ENCODE measurements around the gene CARNS1.

CARNS1 gene

GRCh38 chr11:67374571-67375281, 40.8 kb upstream of the CARNS1 start:
- DNase-seq (ENCODE audit: extremely low spot score), result no peak
- ChIA-PET POLR2A (interaction anchor here (0.8 kb wide), 1 partner anchor 22 kb away, joined by 3 read pairs; the partner anchor contains the start of gene POLD4), CTCF (interaction anchor here (0.8 to 1.4 kb wide), 7 partner anchors 8 to 29 kb away, joined by 3 to 7 read pairs (median 3); partner anchors contain the start of gene PPP1CA)
- TF ChIP-seq ARNT (IDR thresholded peaks at IDR 0.05) (no peak), BHLHE40 (IDR thresholded peaks at IDR 0.05; ENCODE audit: borderline replicate concordance) (no peak), SUZ12 (IDR thresholded peaks at IDR 0.05) (no peak), FOXK2 (IDR thresholded peaks at IDR 0.05) (no peak), ELF4 (IDR thresholded peaks at IDR 0.05) (no peak), ZNF384 (IDR thresholded peaks at IDR 0.05) (no peak), PKNOX1 (IDR thresholded peaks at IDR 0.05) (no peak), FOXA1 (IDR thresholded peaks at IDR 0.05) (no peak), NFRKB (IDR thresholded peaks at IDR 0.05) (no peak), L3MBTL2 (conservative IDR thresholded peaks at IDR 0.05) (no peak)

- ChIA-PET CTCF (interaction anchor here (12.7 kb wide), 1 partner anchor 21 kb away, joined by 182 read pairs; the partner anchor contains the start of gene POLD4), POLR2A (no interaction called here)
- TF ChIP-seq FOXK2 (IDR thresholded peaks at IDR 0.05), result no peak
- no peak for TF ChIP-seq SUZ12 (IDR thresholded peaks at IDR 0.05)
- TF ChIP-seq L3MBTL2 (conservative IDR thresholded peaks at IDR 0.05), result no peak
- no peak for TF ChIP-seq ZNF384 (IDR thresholded peaks at IDR 0.05)
- TF ChIP-seq TARDBP (IDR thresholded peaks at IDR 0.05), result no peak
- no peak for TF ChIP-seq CTBP1 (IDR thresholded peaks at IDR 0.05; ENCODE audit: borderline replicate concordance)
- TF ChIP-seq ELF4 (IDR thresholded peaks at IDR 0.05), result no peak
- no peak for TF ChIP-seq FOXM1 (IDR thresholded peaks at IDR 0.05; ENCODE audit: borderline replicate concordance)
- no peak for TF ChIP-seq PKNOX1 (IDR thresholded peaks at IDR 0.05)
- TF ChIP-seq BHLHE40 (IDR thresholded peaks at IDR 0.05; ENCODE audit: borderline replicate concordance), result no peak
- no peak for TF ChIP-seq ARNT (IDR thresholded peaks at IDR 0.05)
- TF ChIP-seq NFRKB (IDR thresholded peaks at IDR 0.05), result no peak
- no peak for TF ChIP-seq FOXA1 (IDR thresholded peaks at IDR 0.05)
- TF ChIP-seq LEF1 (IDR thresholded peaks at IDR 0.05; ENCODE audit: borderline replicate concordance), result no peak
- TF ChIP-seq HDGF (IDR thresholded peaks at IDR 0.05; ENCODE audit: borderline replicate concordance), result no peak
- no peak for TF ChIP-seq SP1 (IDR thresholded peaks at IDR 0.05)
- no peak for DNase-seq (ENCODE audit: extremely low spot score)
Measured at GRCh38 chr11:67375320-67376055, 40.0 kb upstream of the CARNS1 start.

- no peak for TF ChIP-seq FOXA1 (IDR thresholded peaks at IDR 0.05)
- TF ChIP-seq ZNF384 (IDR thresholded peaks at IDR 0.05), result no peak
- no peak for DNase-seq (ENCODE audit: extremely low spot score)
- ChIA-PET POLR2A (interaction anchor here (1.4 kb wide), 1 partner anchor 23 kb away, joined by 4 read pairs; no protein-coding TSS in a partner anchor), CTCF (interaction anchor here (1.1 to 12.7 kb wide), 3 partner anchors 13 to 30 kb away, joined by 4 to 182 read pairs (median 6); partner anchors contain the start of gene POLD4)
Measured at GRCh38 chr11:67376063-67376820, 39.2 kb upstream of the CARNS1 start.

GRCh38 chr11:67376873-67377808, 38.3 kb upstream of the CARNS1 start:
- DNase-seq (ENCODE audit: extremely low spot score), result no peak
- ChIA-PET POLR2A (interaction anchor here (0.9 to 1.4 kb wide), 2 partner anchors 15 to 24 kb away, joined by 4 to 5 read pairs; partner anchors contain the start of gene RAD9A), CTCF (interaction anchor here (1.1 to 12.7 kb wide), 3 partner anchors 12 to 31 kb away, joined by 4 to 182 read pairs (median 6); partner anchors contain the start of gene POLD4)
- TF ChIP-seq ELF4 (IDR thresholded peaks at IDR 0.05) (no peak), SUZ12 (IDR thresholded peaks at IDR 0.05) (no peak), CTBP1 (IDR thresholded peaks at IDR 0.05; ENCODE audit: borderline replicate concordance) (no peak), HDGF (IDR thresholded peaks at IDR 0.05; ENCODE audit: borderline replicate concordance) (no peak), L3MBTL2 (conservative IDR thresholded peaks at IDR 0.05) (no peak), LEF1 (IDR thresholded peaks at IDR 0.05; ENCODE audit: borderline replicate concordance) (no peak), PKNOX1 (IDR thresholded peaks at IDR 0.05) (no peak), ARNT (IDR thresholded peaks at IDR 0.05) (no peak), FOXM1 (IDR thresholded peaks at IDR 0.05; ENCODE audit: borderline replicate concordance) (no peak), BHLHE40 (IDR thresholded peaks at IDR 0.05; ENCODE audit: borderline replicate concordance) (no peak), FOXA1 (IDR thresholded peaks at IDR 0.05) (no peak), ZNF384 (IDR thresholded peaks at IDR 0.05) (no peak), TARDBP (IDR thresholded peaks at IDR 0.05) (no peak), SP1 (IDR thresholded peaks at IDR 0.05) (no peak), FOXK2 (IDR thresholded peaks at IDR 0.05) (no peak), NFRKB (IDR thresholded peaks at IDR 0.05) (no peak)
